ENCODE measurements around the gene GDF2.
A peak's percentile ranks its signal among the peaks of the same experiment; 100 is the strongest.

- TF ChIP-seq CTCF (IDR thresholded peaks at IDR 0.05 in 4 of 5, conservative IDR thresholded peaks at IDR 0.05 in 1 of 5): peak; percentile 68 to 86 (median 72)
- no peak for TF ChIP-seq POLR2A (IDR thresholded peaks at IDR 0.05)
Observed at GRCh38 chr10:47340608-47341170, 18.4 kb downstream of the GDF2 start.
